IMR-90 (cell line): Measurements from ENCODE around the gene SNED1. TPM values are rescaled to one million over a fixed set of nuclear protein-coding genes. Genes with fewer than 3 reads are reported as not detected.

Experiments
- ATAC-seq: fragments of 200-7000 bp; cut with Tn5 transposase; 2 replicates; pipeline ENCODE4 v1.9.1; 2020; ENCODE audit warnings: low read depth, mild to moderate bottlenecking, moderate library complexity
- BruUV-seq: library from RNA; stranded (reverse); fragments of 400-500 nt; replicated peaks from 2 replicates; lab custom pipeline; 2021; lab: Mats Ljungman, UMichigan
- CTCF ChIA-PET: fragments of 300-600 bp; formaldehyde crosslinking; extraction: SDS; loops from one replicate; lab custom pipeline; 2021; ENCODE audit warnings: antibody characterized with exemption; lab: Yijun Ruan, JAX
- POLR2A ChIA-PET: fragments of 300-600 bp; sonication (Branson Sonifier 250); formaldehyde crosslinking; loops from one replicate; lab custom pipeline; 2022; ENCODE audit warnings: antibody characterized with exemption; ENCODE audit not compliant: unreplicated experiment; lab: Charles Lee
- DNase-seq: peaks from one replicate; pipeline ENCODE4 v3.0.0; 2013
- H2AFZ ChIP-seq: replicated peaks from 2 replicates; pipeline ENCODE3; 2013; ENCODE audit warnings: low read length, mild to moderate bottlenecking; ENCODE audit not compliant: poor library complexity
- H2AK5ac ChIP-seq: 2 replicates; pipeline ENCODE4 v1.6.1; 2013; ENCODE audit warnings: low read depth, low read length, inconsistent platforms
- H2AK9ac ChIP-seq: replicated peaks from 2 replicates; pipeline ENCODE3; 2013; ENCODE audit warnings: mild to moderate bottlenecking, low read depth, low read length, moderate library complexity; ENCODE audit not compliant: poor library complexity
- H2BK120ac ChIP-seq: 2 replicates; pipeline ENCODE4 v1.6.1; 2013; ENCODE audit warnings: low read depth, low read length, inconsistent platforms
- H2BK15ac ChIP-seq: 3 replicates; pipeline ENCODE4 v1.6.1; 2013; ENCODE audit warnings: low read depth, low read length, inconsistent platforms
- H2BK20ac ChIP-seq: 2 replicates; pipeline ENCODE4 v1.6.1; 2013; ENCODE audit warnings: low read depth, mild to moderate bottlenecking, inconsistent platforms, low read length, moderate library complexity
- H2BK5ac ChIP-seq: 2 replicates; pipeline ENCODE4 v1.6.1; 2013; ENCODE audit warnings: mild to moderate bottlenecking, low read depth, low read length, inconsistent platforms; ENCODE audit not compliant: poor library complexity, severe bottlenecking
- H3K14ac ChIP-seq: replicated peaks from 2 replicates; pipeline ENCODE4 v1.6.1; 2013; ENCODE audit warnings: low read depth, low read length, inconsistent platforms
- H3K18ac ChIP-seq: 2 replicates; pipeline ENCODE4 v1.6.1; 2013; ENCODE audit warnings: low read depth, low read length, control low read depth
- H3K23ac ChIP-seq: 2 replicates; pipeline ENCODE4 v1.6.1; 2013; ENCODE audit warnings: low read depth, low read length, inconsistent platforms
- H3K27ac ChIP-seq: 2 replicates; pipeline ENCODE4 v1.5.1; 2013; ENCODE audit warnings: mild to moderate bottlenecking, control low read depth, low read length; ENCODE audit not compliant: insufficient read depth
- H3K27me3 ChIP-seq: 2 replicates; pipeline ENCODE4 v1.6.1; 2013; ENCODE audit warnings: low read length; ENCODE audit not compliant: control insufficient read depth, insufficient read depth
- H3K36me3 ChIP-seq: 2 replicates; pipeline ENCODE4 v1.6.1; 2013; ENCODE audit warnings: low read length, mixed read lengths; ENCODE audit not compliant: control insufficient read depth, insufficient read depth
- H3K4ac ChIP-seq: 2 replicates; pipeline ENCODE4 v1.6.1; 2013; ENCODE audit warnings: low read depth, low read length, inconsistent platforms
- H3K4me1 ChIP-seq: 2 replicates; pipeline ENCODE4 v1.6.1; 2013; ENCODE audit warnings: low read length, mixed read lengths; ENCODE audit not compliant: control insufficient read depth, insufficient read depth
- H3K4me2 ChIP-seq: 2 replicates; pipeline ENCODE4 v1.6.1; 2013; ENCODE audit warnings: low read depth, mild to moderate bottlenecking, control low read depth, low read length, moderate library complexity
- H3K4me3 ChIP-seq: 2 replicates; pipeline ENCODE4 v1.5.1; 2013; ENCODE audit warnings: low read depth, mild to moderate bottlenecking, control low read depth, low read length, moderate library complexity; ENCODE audit not compliant: insufficient read depth
- H3K56ac ChIP-seq: 2 replicates; pipeline ENCODE4 v1.6.1; 2013; ENCODE audit warnings: low read length, inconsistent platforms; ENCODE audit not compliant: insufficient read depth; ENCODE audit errors: extremely low read depth
- H3K79me1 ChIP-seq, 2 experiments: 2 replicates each; pipeline ENCODE4 v1.6.1; 2013; ENCODE audit warnings: low read length in 2 of 2, inconsistent platforms in 1 of 2, low read depth in 1 of 2
- H3K9ac ChIP-seq: 2 replicates; pipeline ENCODE4 v1.6.1; 2013; ENCODE audit warnings: low read depth, low read length, control low read depth
- H3K9me1 ChIP-seq: 2 replicates; pipeline ENCODE4 v1.6.1; 2013; ENCODE audit warnings: low read length, inconsistent platforms; ENCODE audit not compliant: insufficient read depth
- H3K9me3 ChIP-seq: 2 replicates; pipeline ENCODE4 v1.6.1; 2013; ENCODE audit warnings: low read length; ENCODE audit not compliant: control insufficient read depth, insufficient read depth
- H4K20me1 ChIP-seq: 2 replicates; pipeline ENCODE4 v1.6.1; 2013; ENCODE audit warnings: low read length, inconsistent platforms; ENCODE audit not compliant: insufficient read depth
- H4K5ac ChIP-seq: 2 replicates; pipeline ENCODE4 v1.6.1; 2013; ENCODE audit warnings: mild to moderate bottlenecking, low read depth, low read length, control low read depth
- H4K8ac ChIP-seq, 2 experiments: 2 replicates each; pipeline ENCODE4 v1.6.1; 2013; ENCODE audit warnings: low read depth in 2 of 2, low read length in 2 of 2, control low read depth in 1 of 2, inconsistent platforms in 1 of 2
- H4K91ac ChIP-seq: 2 replicates; pipeline ENCODE4 v1.6.1; 2013; ENCODE audit warnings: low read depth, low read length, inconsistent platforms; ENCODE audit not compliant: insufficient read depth
- BHLHE40 ChIP-seq: fragments of 150-350 bp; IDR thresholded peaks from 2 replicates; pipeline ENCODE4 v1.6.1; 2016; ENCODE audit warnings: mild to moderate bottlenecking, low read depth, low read length
- CEBPB ChIP-seq: IDR thresholded peaks from 2 replicates; pipeline ENCODE4 v1.6.1; 2012; ENCODE audit warnings: low read depth, low read length, improper control_type of control experiment
- CTCF ChIP-seq: conservative IDR thresholded peaks from 2 replicates; pipeline ENCODE4 v1.5.1; 2012; ENCODE audit warnings: mild to moderate bottlenecking, low read depth, low read length, improper control_type of control experiment
- ELK1 ChIP-seq: fragments of 150-350 bp; IDR thresholded peaks from 2 replicates; pipeline ENCODE4 v1.6.1; 2016; ENCODE audit warnings: low read depth, mild to moderate bottlenecking, low read length, moderate library complexity, borderline replicate concordance
- FOS ChIP-seq: fragments of 150-350 bp; IDR thresholded peaks from 2 replicates; pipeline ENCODE4 v1.6.1; 2016; ENCODE audit warnings: low read depth, low read length
- MAZ ChIP-seq: IDR thresholded peaks from 2 replicates; pipeline ENCODE4 v1.6.1; 2012; ENCODE audit warnings: low read depth, mild to moderate bottlenecking, low read length, improper control_type of control experiment, moderate library complexity, borderline replicate concordance
- POLR2A ChIP-seq: IDR thresholded peaks from 2 replicates; pipeline ENCODE4 v1.6.1; 2012; ENCODE audit warnings: mild to moderate bottlenecking, low read depth, low read length
- RAD21 ChIP-seq: IDR thresholded peaks from 2 replicates; pipeline ENCODE4 v1.6.1; 2012; ENCODE audit warnings: low read length, improper control_type of control experiment
- RCOR1 ChIP-seq: IDR thresholded peaks from 2 replicates; pipeline ENCODE4 v1.6.1; 2012; ENCODE audit warnings: mild to moderate bottlenecking, low read length, improper control_type of control experiment; ENCODE audit not compliant: insufficient replicate concordance
- SMC3 ChIP-seq: fragments of 150-350 bp; IDR thresholded peaks from 2 replicates; pipeline ENCODE4 v1.6.1; 2016; ENCODE audit warnings: low read depth, mild to moderate bottlenecking, antibody characterized with exemption, low read length, moderate library complexity
- WGBS, 2 experiments: methylation state at CpG; one replicate each; pipeline versions ENCODE4 v1.1.5 to v1.1.7; 2013; ENCODE audit warnings: missing lambda C conversion rate in 2 of 2; ENCODE audit not compliant: insufficient read length in 1 of 2; ENCODE audit errors: extremely low coverage in 2 of 2; 5-methylcytosine and 5-hydroxymethylcytosine counted together
- dilution Hi-C: fragments of 300-500 bp; cut with HindIII; formaldehyde crosslinking; loops from one replicate; pipeline ENCODE4 v1.14.3; 2018; ENCODE audit warnings: low sequenced_read_pairs; ENCODE audit not compliant: unreplicated experiment
- in situ Hi-C: fragments of 300-500 bp; cut with MboI; formaldehyde crosslinking; loops from 3 replicates; pipeline ENCODE4 v1.14.3; 2019; ENCODE audit warnings: low sequenced_read_pairs, inconsistent platforms, mixed read lengths
- intact Hi-C: fragments of 100-400 bp; cut with micrococcal nuclease; formaldehyde crosslinking; loops from 2 replicates; pipeline ENCODE4 v1.10.0; 2022
- polyA plus RNA-seq, 3 experiments: library from polyadenylated mRNA; depleted of rRNA; stranded (reverse); fragments of >200 nt; gene quantifications; 2 replicates each; pipeline ENCODE4 v1.2.3, GENCODE V29; 2012; ENCODE audit warnings: low replicate concordance in 1 of 3
- total RNA-seq: library from RNA; depleted of rRNA; stranded (reverse); fragments of >200 nt; gene quantifications from 2 replicates; pipeline ENCODE4 v1.2.3, GENCODE V29; 2012

SNED1 gene
- total and polyA plus RNA-seq, 2 of the 4 experiments (the other 2 are of a cell fraction): 1.1 to 3.4 TPM

GRCh38 chr2:240948905-240949790 lies 49.3 kb upstream of the SNED1 start:
- Histone ChIP-seq H3K23ac (no peak overlapping the region), H3K27ac (no peak overlapping the region), H2BK15ac (no peak overlapping the region), H3K27me3 (peaks cover 13% of the 10 kb centered on the region; the same call in 1 of the 2 replicates), H4K91ac (no peak overlapping the region), H3K9me3 (no peaks in the 10 kb centered on the region), H3K36me3 (no peaks in the 10 kb centered on the region), H3K4me3 (no peak overlapping the region), H3K4ac (no peak overlapping the region), H2AK9ac (no peak overlapping the region), H3K14ac (no peak overlapping the region), H3K9ac (no peak overlapping the region), H2BK5ac (no peak overlapping the region), H3K56ac (no peak overlapping the region), H4K5ac (no peak overlapping the region), H3K4me2 (no peak overlapping the region), H3K79me1 (no peaks in the 10 kb centered on the region), H4K8ac (no peak overlapping the region), H2BK120ac (no peak overlapping the region), H3K18ac (no peak overlapping the region), H3K9me1 (no peaks in the 10 kb centered on the region), H2AK5ac (no peak overlapping the region), H3K4me1 (no peaks in the 10 kb centered on the region), H4K20me1 (no peaks in the 10 kb centered on the region), H2AFZ (no peak overlapping the region), H2BK20ac (no peak overlapping the region)
- ATAC-seq (no peak), DNase-seq (no peak)
- 77% methylated on average over 8 of the region's 23 CpGs; no CpG with 5 or more reads in 1 of the 2 experiments for WGBS, 2 experiments
- dilution Hi-C loops: no loop called here
- intact Hi-C loops: no loop called here
- CTCF ChIA-PET: interaction anchor here (0.5 kb wide), 1 partner anchor 34 kb away, joined by 3 read pairs; no protein-coding TSS in a partner anchor
- in situ Hi-C loops: no loop called here
- no TSS peak for BruUV-seq
- TF ChIP-seq MAZ: no peak
- TF ChIP-seq RCOR1: no peak
- TF ChIP-seq POLR2A: no peak
- no peak for TF ChIP-seq BHLHE40
- TF ChIP-seq RAD21: no peak
- TF ChIP-seq CEBPB: no peak
- no peak for TF ChIP-seq CTCF
- no peak for TF ChIP-seq SMC3
- no peak for TF ChIP-seq ELK1
- TF ChIP-seq FOS: no peak
- POLR2A ChIA-PET: no interaction called here
